ENCODE measurements around the gene HIF3A. TPM values are rescaled to one million over a fixed set of nuclear protein-coding genes. Genes with fewer than 3 reads are reported as not detected.

HIF3A gene
- total RNA-seq (2022), result 5.2 and 5.4 TPM in 2 replicates
- Bru-seq, nascent RNA, result percentile 41 among the genes with signal in this experiment
- BruChase-seq, experiment 1, labeled RNA remaining after a 2-hour chase, result percentile 49 among the genes with signal in this experiment
- BruChase-seq, experiment 2, labeled RNA remaining after a 6-hour chase, result percentile 53 among the genes with signal in this experiment
- long read RNA-seq, partial matches to known transcripts, result 0 of 3 reads
- long read RNA-seq, other reads (novel, unspliced or antisense), result 3 of 3 reads

- H3K4me3 Mint-ChIP-seq (ENCODE audit: unreplicated experiment), result no peak within 1 kb of the TSS
- intact Hi-C loops (cut with micrococcal nuclease; ENCODE audit: unreplicated experiment), result no loop called here
- H3K27me3 ChIP-seq (replicated peaks; ENCODE audit: control insufficient read depth, insufficient read depth, low read length), result no peaks in the 10 kb centered on the region
- H3K36me3 Mint-ChIP-seq (ENCODE audit: insufficient read depth, unreplicated experiment), result peaks cover 6% of the 10 kb centered on the region
- H3K36me3 ChIP-seq (ENCODE audit: control insufficient read depth, insufficient read depth, low read length), result no peaks in the 10 kb centered on the region
- no peak for DNase-seq
- H3K27ac Mint-ChIP-seq (ENCODE audit: unreplicated experiment), result no peak within 1 kb of the TSS
- H3K9me3 ChIP-seq, result no peaks in the 10 kb centered on the region
- ChIA-PET POLR2A (no interaction called here), CTCF (interaction anchor here (0.5 kb wide), 1 partner anchor 135 kb away, joined by 9 read pairs; no protein-coding TSS in a partner anchor)
- H3K4me3 ChIP-seq (ENCODE audit: low read depth, low read length), result no peak within 1 kb of the TSS
- no peaks in the 10 kb centered on the region for H3K9me3 Mint-ChIP-seq (ENCODE audit: unreplicated experiment)
- BruUV-seq (replicated peaks), result no TSS peak
- H3K4me1 ChIP-seq, result peaks cover 15% of the 10 kb centered on the region
- peaks cover 2% of the 10 kb centered on the region for H3K27me3 Mint-ChIP-seq (ENCODE audit: insufficient read depth, unreplicated experiment)
- H3K4me1 Mint-ChIP-seq (ENCODE audit: low read depth, unreplicated experiment), result no peaks in the 10 kb centered on the region
- TF ChIP-seq CTCF (IDR thresholded peaks at IDR 0.05; ENCODE audit: insufficient read depth in 1 of 2, low read depth in 1 of 2, low read length in 1 of 2, severe bottlenecking in 1 of 2, unreplicated experiment in 1 of 2), result no peak
Observed at GRCh38 chr19:46296722-46297461, at the start of gene HIF3A. Gene HIF3A (plus strand): TSS chr19:46297042. CDS start chr19:46297077, 35 bp downstream.

- Mint-ChIP-seq H3K4me1 (ENCODE audit: low read depth, unreplicated experiment) (peaks cover 17% of the 10 kb centered on the region), H3K4me3 (ENCODE audit: unreplicated experiment) (no peak overlapping the region), H3K27me3 (ENCODE audit: insufficient read depth, unreplicated experiment) (no peaks in the 10 kb centered on the region), H3K36me3 (ENCODE audit: insufficient read depth, unreplicated experiment) (no peaks in the 10 kb centered on the region), H3K27ac (ENCODE audit: unreplicated experiment) (no peak overlapping the region), H3K9me3 (ENCODE audit: unreplicated experiment) (no peaks in the 10 kb centered on the region)
- no peaks in the 10 kb centered on the region for H3K27me3 ChIP-seq (replicated peaks; ENCODE audit: control insufficient read depth, insufficient read depth, low read length)
- 0 out of 2 replicates have a peak, but pooled peaks cover 7% of the 10 kb centered on the region for H3K9me3 ChIP-seq
- DNase-seq, result no peak
- H3K36me3 ChIP-seq (ENCODE audit: control insufficient read depth, insufficient read depth, low read length), result no peaks in the 10 kb centered on the region
- intact Hi-C loops (cut with micrococcal nuclease; ENCODE audit: unreplicated experiment), result no loop called here
- no peak for TF ChIP-seq CTCF (IDR thresholded peaks at IDR 0.05; ENCODE audit: insufficient read depth in 1 of 2, low read depth in 1 of 2, low read length in 1 of 2, severe bottlenecking in 1 of 2, unreplicated experiment in 1 of 2)
- H3K4me1 ChIP-seq, result no peaks in the 10 kb centered on the region
- ChIA-PET CTCF (interaction anchor here (1.5 kb wide), 1 partner anchor 32 kb away, joined by 4 read pairs; no protein-coding TSS in a partner anchor), POLR2A (no interaction called here)
- no peak overlapping the region for H3K4me3 ChIP-seq (ENCODE audit: low read depth, low read length)
- BruUV-seq (replicated peaks), result no TSS peak
Observed at GRCh38 chr19:46250076-46250735, 46.6 kb upstream of the HIF3A start.

GRCh38 chr19:46251416-46251815 lies 45.4 kb upstream of the HIF3A start:
- no peak for DNase-seq
- 0 out of 2 replicates have a peak, but pooled peaks cover 7% of the 10 kb centered on the region for H3K9me3 ChIP-seq
- H3K4me3 Mint-ChIP-seq (ENCODE audit: unreplicated experiment), result no peak overlapping the region
- peaks cover 17% of the 10 kb centered on the region for H3K4me1 Mint-ChIP-seq (ENCODE audit: low read depth, unreplicated experiment)
- no peaks in the 10 kb centered on the region for H3K36me3 Mint-ChIP-seq (ENCODE audit: insufficient read depth, unreplicated experiment)
- no peaks in the 10 kb centered on the region for H3K27me3 Mint-ChIP-seq (ENCODE audit: insufficient read depth, unreplicated experiment)
- BruUV-seq (replicated peaks), result no TSS peak
- POLR2A ChIA-PET, result no interaction called here
- H3K4me1 ChIP-seq, result no peaks in the 10 kb centered on the region
- H3K9me3 Mint-ChIP-seq (ENCODE audit: unreplicated experiment), result no peaks in the 10 kb centered on the region
- H3K27ac Mint-ChIP-seq (ENCODE audit: unreplicated experiment), result no peak overlapping the region
- H3K27me3 ChIP-seq (replicated peaks; ENCODE audit: control insufficient read depth, insufficient read depth, low read length), result no peaks in the 10 kb centered on the region
- TF ChIP-seq CTCF (IDR thresholded peaks at IDR 0.05; ENCODE audit: insufficient read depth in 1 of 2, low read depth in 1 of 2, low read length in 1 of 2, severe bottlenecking in 1 of 2, unreplicated experiment in 1 of 2), result no peak
- H3K4me3 ChIP-seq (ENCODE audit: low read depth, low read length), result no peak overlapping the region
- CTCF ChIA-PET, result no interaction called here
- no peaks in the 10 kb centered on the region for H3K36me3 ChIP-seq (ENCODE audit: control insufficient read depth, insufficient read depth, low read length)
- intact Hi-C loops (cut with micrococcal nuclease; ENCODE audit: unreplicated experiment), result no loop called here
